Glutamatergic neuron (in vitro differentiated cells): ENCODE measurements around the gene PPP2R2D. TPM values are rescaled to one million over a fixed set of nuclear protein-coding genes. Genes with fewer than 3 reads are reported as not detected.

Source experiments
- DNase-seq: peaks from one replicate; pipeline ENCODE4 v3.0.0; 2022
- H3K27ac Mint-ChIP-seq: one replicate; pipeline ENCODE4 v1.8.0; 2020; ENCODE audit warnings: mild to moderate bottlenecking, mixed read lengths, inconsistent platforms; ENCODE audit not compliant: unreplicated experiment
- H3K27me3 Mint-ChIP-seq: one replicate; pipeline ENCODE4 v1.8.0; 2020; ENCODE audit warnings: mild to moderate bottlenecking, moderate library complexity, mixed read lengths, inconsistent platforms; ENCODE audit not compliant: unreplicated experiment
- H3K36me3 Mint-ChIP-seq: one replicate; pipeline ENCODE4 v1.8.0; 2020; ENCODE audit warnings: mild to moderate bottlenecking, mixed read lengths, inconsistent platforms; ENCODE audit not compliant: unreplicated experiment
- H3K4me1 Mint-ChIP-seq: one replicate; pipeline ENCODE4 v1.8.0; 2020; ENCODE audit warnings: mild to moderate bottlenecking, low read depth, mixed read lengths, inconsistent platforms; ENCODE audit not compliant: unreplicated experiment
- H3K4me3 Mint-ChIP-seq: one replicate; pipeline ENCODE4 v1.8.0; 2020; ENCODE audit warnings: mild to moderate bottlenecking, mixed read lengths, inconsistent platforms; ENCODE audit not compliant: unreplicated experiment
- H3K9me3 Mint-ChIP-seq: one replicate; pipeline ENCODE4 v1.8.0; 2020; ENCODE audit warnings: mild to moderate bottlenecking, moderate library complexity, mixed read lengths, inconsistent platforms; ENCODE audit not compliant: unreplicated experiment
- CTCF ChIP-seq: fragments of 200-600 bp; sonication (generic); IDR thresholded peaks from one replicate; pipeline ENCODE4 v1.5.0; 2021; ENCODE audit not compliant: partially characterized antibody, unreplicated experiment
- total RNA-seq: library from RNA; stranded (reverse); fragmentation: NEBNext Ultra II Directional; extraction: Animal tissue kit (Norgen Biotek cat#: 25700); gene quantifications from one replicate; pipeline ENCODE4 v1.2.1, GENCODE V29; 2021; ENCODE audit not compliant: unreplicated experiment

The PPP2R2D gene
- total RNA-seq, 1 donor from 2014 or later = 42.8 TPM

GRCh38 chr10:131977323-131978096 is 76.7 kb downstream of the PPP2R2D start:
- peaks cover 30% of the 10 kb centered on the region for H3K4me1 Mint-ChIP-seq
- TF ChIP-seq CTCF = no peak
- H3K27me3 Mint-ChIP-seq = peaks cover 11% of the 10 kb centered on the region
- H3K36me3 Mint-ChIP-seq = no peaks in the 10 kb centered on the region
- peaks cover 7% of the 10 kb centered on the region for H3K9me3 Mint-ChIP-seq
- no peak for DNase-seq
- H3K27ac Mint-ChIP-seq = no peak overlapping the region
- H3K4me3 Mint-ChIP-seq = peak overlapping the region; percentile 63

- peaks cover 11% of the 10 kb centered on the region for H3K27me3 Mint-ChIP-seq
- H3K27ac Mint-ChIP-seq = no peak overlapping the region
- H3K9me3 Mint-ChIP-seq = peaks cover 12% of the 10 kb centered on the region
- no peak for DNase-seq
- H3K4me3 Mint-ChIP-seq = peak overlapping the region; percentile 63
- H3K36me3 Mint-ChIP-seq = no peaks in the 10 kb centered on the region
- peaks cover 23% of the 10 kb centered on the region for H3K4me1 Mint-ChIP-seq
- no peak for TF ChIP-seq CTCF
Measured at GRCh38 chr10:131978366-131978765, 77.6 kb downstream of the PPP2R2D start.

GRCh38 chr10:131978851-131979250 is 78.0 kb downstream of the PPP2R2D start:
- Mint-ChIP-seq H3K27ac (no peak overlapping the region), H3K36me3 (no peaks in the 10 kb centered on the region), H3K4me3 (peak overlapping the region; percentile 90), H3K9me3 (peaks cover 12% of the 10 kb centered on the region), H3K27me3 (peaks cover 10% of the 10 kb centered on the region), H3K4me1 (peaks cover 19% of the 10 kb centered on the region)
- no peak for TF ChIP-seq CTCF
- no peak for DNase-seq

- H3K27ac Mint-ChIP-seq = peak overlapping the region; percentile 85
- H3K4me3 Mint-ChIP-seq = peak overlapping the region; percentile 90
- DNase-seq = no peak
- no peak for TF ChIP-seq CTCF
- peaks cover 12% of the 10 kb centered on the region for H3K9me3 Mint-ChIP-seq
- peaks cover 9% of the 10 kb centered on the region for H3K27me3 Mint-ChIP-seq
- no peaks in the 10 kb centered on the region for H3K36me3 Mint-ChIP-seq
- H3K4me1 Mint-ChIP-seq = peaks cover 15% of the 10 kb centered on the region
Measured at GRCh38 chr10:131979336-131979735, 78.5 kb downstream of the PPP2R2D start.

GRCh38 chr10:131979821-131980270 is 79.0 kb downstream of the PPP2R2D start:
- Mint-ChIP-seq H3K27ac (peak overlapping the region; percentile 85), H3K36me3 (no peaks in the 10 kb centered on the region), H3K4me3 (peak overlapping the region; percentile 90), H3K4me1 (peaks cover 15% of the 10 kb centered on the region), H3K27me3 (peaks cover 9% of the 10 kb centered on the region), H3K9me3 (peaks cover 14% of the 10 kb centered on the region)
- no peak for TF ChIP-seq CTCF
- peak; percentile 31 for DNase-seq
